D341Med (cell line): ENCODE measurements around the gene PNMA6F.

Source experiments
- DNase-seq: peaks from one replicate; pipeline ENCODE4 v3.0.0; 2012; ENCODE audit warnings: low spot score

PNMA6F gene

DNA sequence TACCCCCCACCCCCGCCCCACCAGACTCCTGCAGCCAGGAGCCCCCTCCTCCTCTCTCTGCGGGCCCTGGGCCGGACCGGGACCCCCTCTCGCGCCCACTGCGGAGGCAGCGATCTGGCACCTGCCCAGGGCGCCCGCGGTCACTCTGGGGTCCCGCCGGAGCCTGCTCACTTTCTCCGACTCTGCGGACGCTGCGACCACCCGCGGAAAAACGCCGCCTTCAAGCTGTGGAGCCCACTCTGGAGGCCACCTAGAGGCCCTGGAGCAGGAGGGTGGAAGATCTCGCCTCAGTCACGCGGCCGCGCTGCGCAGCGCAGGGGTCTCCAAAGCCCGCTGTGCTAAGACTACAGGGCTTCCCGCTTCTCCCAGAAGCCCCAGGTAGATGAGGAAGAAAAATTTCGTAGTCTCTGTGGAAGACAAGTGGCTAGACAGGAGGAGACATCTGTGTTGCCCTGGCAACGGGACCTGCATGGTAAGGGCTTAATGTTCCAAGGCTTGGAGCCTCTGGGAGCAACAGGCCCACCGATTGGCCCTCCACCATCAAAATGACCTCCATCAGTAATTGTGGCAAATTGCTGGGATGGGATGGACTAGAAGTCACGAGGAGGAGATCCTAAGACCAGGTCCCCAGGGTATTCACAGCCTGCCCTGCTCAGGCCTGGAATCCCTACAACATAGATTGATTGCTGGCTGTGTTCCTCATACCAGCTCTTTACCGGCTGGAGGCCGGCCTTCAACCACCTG lies at the start of gene PNMA6F:
Gene PNMA6F, minus strand, starts transcription at position 387 of the 744 bp plus-strand sequence. CDS start 1,093 bp downstream, outside the sequence.
- DNase-seq: no peak

GRCh38 chrX:153371256-153371655 lies 49.7 kb upstream of the PNMA6F start:
- DNase-seq: no peak

DNA sequence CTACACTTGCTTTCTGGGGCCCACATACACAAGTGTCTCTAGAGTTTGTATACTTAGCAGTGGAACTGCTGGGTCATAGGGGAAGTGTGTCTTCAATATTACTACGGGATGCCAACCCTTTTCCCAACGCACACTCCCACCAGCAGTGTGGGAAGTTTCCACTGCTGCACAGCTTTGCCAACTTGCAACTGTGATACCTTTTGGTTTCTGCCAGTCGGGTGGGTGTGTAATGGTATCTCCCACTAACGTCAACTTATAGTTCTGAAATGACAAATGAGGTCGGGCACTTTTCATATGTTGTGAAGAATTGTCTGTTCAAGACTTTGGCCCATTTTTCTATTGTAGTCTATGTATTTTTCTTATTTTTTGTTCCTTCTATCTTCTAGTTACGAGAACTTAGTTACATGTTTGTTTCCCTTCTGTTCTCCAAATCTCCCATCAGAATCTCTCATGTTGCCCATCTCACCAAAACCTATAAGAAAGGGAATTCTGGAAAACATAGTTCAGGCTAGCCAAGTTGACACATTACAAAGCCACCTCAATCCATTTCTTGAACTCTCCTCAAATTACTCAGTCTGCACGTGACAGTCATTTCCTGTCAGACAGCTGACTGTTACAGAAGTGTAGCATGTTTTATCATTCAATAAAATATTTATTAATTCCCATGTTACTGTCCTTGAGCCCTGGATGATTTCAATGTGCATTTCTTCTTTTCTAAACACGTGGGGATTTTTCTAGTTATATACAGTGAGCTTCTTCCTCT lies 48.9 kb upstream of the PNMA6F start:
- DNase-seq: no peak

DNA sequence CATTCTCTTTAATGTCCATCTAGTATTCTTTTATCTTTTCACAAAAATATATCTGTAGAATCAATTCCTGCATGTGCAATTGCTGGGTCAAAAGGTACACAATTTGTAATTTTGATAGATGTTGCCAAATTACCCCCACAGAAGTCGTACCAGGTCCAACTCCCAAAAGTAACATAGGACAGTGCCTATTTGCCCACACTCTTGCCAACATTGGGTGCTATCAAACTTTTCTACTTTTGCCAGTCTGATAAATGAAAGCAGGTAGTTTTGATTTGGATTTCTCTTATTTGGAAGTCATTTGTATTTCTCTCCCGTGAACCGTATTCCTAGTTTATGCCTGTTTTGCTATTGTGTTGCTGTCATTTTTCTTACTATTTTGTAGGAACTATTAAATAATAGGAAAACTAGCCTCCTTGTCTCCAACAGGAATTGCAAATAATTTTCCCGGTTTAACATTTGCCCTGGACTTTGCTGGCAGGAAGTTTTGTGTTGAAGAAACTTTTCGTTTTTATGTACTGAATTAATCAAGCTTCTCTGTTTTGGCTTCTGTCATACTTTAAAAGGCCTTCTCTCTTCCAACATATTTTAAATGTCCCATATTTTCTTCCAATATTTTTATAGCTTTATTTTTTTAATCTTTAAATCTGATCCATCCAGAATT lies 45.4 kb upstream of the PNMA6F start:
- no peak for DNase-seq

- DNase-seq: no peak
These were observed 44.6 kb upstream of the PNMA6F start for GRCh38 chrX:153366119-153366518.

- DNase-seq: no peak
These were observed 44.1 kb upstream of the PNMA6F start for GRCh38 chrX:153365670-153366069.

DNA sequence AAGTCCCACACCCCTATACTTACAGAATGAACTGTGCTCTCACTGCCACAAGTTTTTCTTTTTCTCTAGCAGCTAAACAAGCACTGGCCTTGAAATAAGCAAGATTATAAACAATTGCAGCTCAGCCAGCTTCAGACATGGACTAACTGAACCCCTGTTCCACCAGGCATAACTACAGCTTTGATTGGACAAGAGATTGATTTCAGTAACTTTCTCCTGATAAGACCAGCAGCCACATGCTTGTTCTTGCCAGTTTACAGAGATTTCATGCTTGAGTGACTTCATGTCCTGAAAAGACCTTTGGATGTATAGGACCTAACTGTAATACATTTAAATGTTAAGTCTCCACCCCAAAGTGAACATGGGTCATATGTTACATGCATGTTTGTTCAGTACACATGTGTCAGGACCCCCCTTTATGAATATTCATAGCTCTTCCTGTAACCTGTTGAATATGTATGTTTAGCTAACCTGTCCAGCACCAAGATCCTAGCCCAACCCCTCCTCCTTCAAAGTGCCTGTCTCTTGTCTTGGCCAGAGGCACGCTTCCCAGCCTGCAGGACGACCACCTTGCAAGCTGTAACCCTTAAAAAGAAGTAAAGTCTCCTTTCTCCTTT lies 40.3 kb upstream of the PNMA6F start:
- no peak for DNase-seq

GRCh38 chrX:153357877-153358276 lies 36.3 kb upstream of the PNMA6F start:
- DNase-seq: no peak

DNA sequence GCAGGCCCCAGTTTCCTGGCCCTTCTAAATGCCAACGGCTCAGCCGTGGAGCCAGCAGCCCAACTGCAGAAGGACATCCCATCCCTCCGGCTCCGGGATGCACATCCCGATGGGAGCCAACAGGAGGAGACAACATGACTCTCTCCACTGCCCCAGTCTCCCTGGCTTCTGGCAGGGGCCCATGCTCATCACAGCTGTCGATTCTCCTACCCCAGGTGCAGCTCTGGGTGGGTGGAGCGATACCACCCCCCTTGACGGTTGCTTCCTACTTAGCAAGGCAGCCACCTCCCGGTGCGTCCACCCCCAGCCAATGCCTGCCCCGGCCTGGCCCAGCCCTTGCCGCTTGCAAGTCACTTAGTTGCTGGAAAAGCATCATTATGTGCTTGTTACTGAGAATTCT lies 31.8 kb upstream of the PNMA6F start:
- no peak for DNase-seq

- DNase-seq: no peak
These were observed 31.3 kb upstream of the PNMA6F start for GRCh38 chrX:153352858-153353257.

GRCh38 chrX:153351981-153352380 lies 30.4 kb upstream of the PNMA6F start:
- no peak for DNase-seq

GRCh38 chrX:153349952-153350351 lies 28.4 kb upstream of the PNMA6F start:
- no peak for DNase-seq

- no peak for DNase-seq
These were observed 26.9 kb upstream of the PNMA6F start for GRCh38 chrX:153348421-153348820.

GRCh38 chrX:153347530-153347929 lies 26.0 kb upstream of the PNMA6F start:
- DNase-seq: no peak

DNA sequence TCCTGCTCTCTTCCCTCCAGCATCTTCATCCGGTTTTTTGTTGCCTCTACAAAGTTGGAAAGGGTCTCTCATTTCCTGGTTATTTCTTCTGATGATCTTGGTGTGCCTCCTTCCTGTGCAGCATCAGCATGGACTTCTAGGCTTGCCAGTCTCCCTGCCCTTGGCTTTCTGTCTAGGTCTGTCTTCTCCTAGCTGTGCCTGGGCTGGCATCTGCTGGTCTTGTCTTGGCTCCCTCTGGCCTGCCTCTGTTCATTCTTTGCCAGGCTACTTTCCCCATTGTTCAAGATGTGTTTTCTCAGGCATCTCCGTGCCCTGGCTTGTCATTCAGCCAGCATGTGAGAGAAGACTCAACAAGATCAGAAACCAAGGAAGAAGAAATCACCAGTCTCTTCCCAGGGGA lies 22.1 kb upstream of the PNMA6F start:
- no peak for DNase-seq

DNA sequence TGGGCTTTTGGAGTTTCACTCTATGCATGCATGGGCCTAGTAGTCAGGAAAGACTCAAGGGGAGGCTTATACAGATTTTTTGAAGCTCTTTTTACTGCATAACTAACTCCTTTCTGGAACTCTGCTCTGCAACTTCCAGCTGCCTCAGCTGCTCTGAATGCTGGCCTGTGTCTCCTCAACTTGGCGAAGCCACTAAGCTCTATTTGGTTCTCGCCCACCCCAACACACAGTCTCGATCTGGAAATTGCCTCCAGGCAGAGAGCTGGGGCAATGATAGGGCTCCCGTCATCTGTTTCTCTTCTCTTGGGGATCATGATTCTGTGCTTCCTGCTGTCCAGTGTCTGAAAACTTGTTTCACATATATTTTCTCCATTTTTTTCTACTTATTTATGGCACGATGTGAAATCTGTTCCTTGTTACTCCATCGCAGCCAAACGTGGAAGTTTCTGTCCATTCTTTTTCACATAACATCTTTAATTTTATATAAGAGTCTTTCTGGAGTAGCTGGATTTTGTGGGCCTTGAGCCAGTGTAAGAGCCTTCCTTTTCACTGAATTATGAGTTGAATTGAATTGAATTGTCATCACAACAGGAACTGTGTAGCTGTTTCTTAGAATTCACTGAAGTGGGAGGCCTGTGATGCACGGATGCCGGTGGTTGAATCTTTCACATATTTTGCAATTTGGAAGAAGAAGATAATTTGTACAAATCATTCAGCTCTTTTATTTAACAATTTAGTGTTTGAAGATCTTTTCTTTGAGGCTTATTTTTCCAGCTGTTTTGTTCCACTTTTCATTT lies 21.4 kb upstream of the PNMA6F start:
- no peak for DNase-seq

DNA sequence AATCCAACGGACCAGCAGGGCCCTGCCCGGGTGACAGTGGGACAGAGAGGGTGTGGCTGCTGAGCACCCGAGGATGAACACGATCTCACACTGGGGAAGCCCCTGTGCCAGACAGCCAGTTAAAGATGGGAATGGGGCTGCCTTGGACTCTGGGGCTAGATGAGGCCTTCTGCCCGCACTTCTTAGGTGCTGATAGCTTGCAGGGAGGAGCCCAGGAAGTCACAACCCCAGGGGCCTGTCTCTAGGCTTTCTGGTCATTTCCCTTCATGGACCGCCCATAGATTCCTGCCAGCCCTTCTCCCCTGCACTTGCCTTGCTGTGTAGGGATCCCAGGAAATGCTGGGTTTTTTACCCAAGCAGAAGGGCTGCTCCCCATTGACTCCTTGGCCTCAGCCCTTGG lies 18.5 kb upstream of the PNMA6F start:
- DNase-seq: no peak

DNA sequence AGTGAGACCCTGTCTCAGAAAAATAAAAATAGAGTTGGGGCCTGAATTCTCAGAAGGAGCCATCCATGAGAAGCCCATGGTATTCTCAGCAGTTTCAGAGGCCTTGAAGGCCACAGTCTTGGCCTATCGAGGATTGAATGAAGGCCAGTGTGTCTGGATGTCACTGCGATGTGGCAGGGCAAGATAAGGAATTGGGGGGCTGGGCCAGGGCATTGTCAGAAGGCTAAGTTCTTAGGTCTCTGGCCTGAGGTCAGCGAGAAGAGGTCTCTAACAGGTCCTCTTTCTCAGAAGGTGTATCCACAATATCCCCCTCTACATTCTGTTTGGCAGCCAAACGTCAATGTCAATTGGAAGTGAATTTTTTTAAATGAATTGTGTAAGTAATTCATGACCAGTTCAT lies 18.1 kb upstream of the PNMA6F start:
- DNase-seq: no peak

GRCh38 chrX:153338836-153339235 lies 17.3 kb upstream of the PNMA6F start:
- no peak for DNase-seq

DNA sequence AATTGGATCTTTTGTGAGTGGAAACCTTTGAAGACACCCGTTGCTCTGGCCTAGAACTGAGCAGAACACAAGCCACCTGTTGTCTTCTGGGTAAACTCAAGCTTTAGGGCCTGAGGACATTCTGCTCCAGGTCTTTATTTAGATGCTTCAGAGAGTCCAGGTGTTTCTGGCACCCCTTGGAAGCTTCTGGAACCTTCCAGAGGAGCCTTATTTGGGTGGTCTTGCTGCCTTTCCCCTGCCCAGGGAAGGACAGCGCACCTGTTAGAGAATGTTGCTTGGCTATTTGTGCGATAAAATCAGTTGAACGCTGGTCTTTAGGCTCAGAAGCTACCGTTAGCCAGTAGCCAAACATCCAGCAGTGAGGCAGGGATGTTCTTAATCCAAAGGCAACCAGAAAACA lies 15.4 kb upstream of the PNMA6F start:
- no peak for DNase-seq

- DNase-seq: no peak
These were observed 14.7 kb upstream of the PNMA6F start for GRCh38 chrX:153336121-153336894.
